HEK293 (cell line): ENCODE data around the gene IGSF11.
"Not testable (repeated sequence)": the region's sequence is repeated elsewhere in the genome, so short reads cannot be mapped to it uniquely, and the experiment has no call there.

Source experiments
- CTCF ChIA-PET: fragments of 350-600 bp; formaldehyde crosslinking; extraction: SDS; loops from one replicate; lab custom pipeline; 2021; ENCODE audit warnings: antibody characterized with exemption; lab: Yijun Ruan, JAX
- POLR2A ChIA-PET: fragments of 300-600 bp; formaldehyde crosslinking; extraction: SDS; loops from one replicate; lab custom pipeline; 2020; ENCODE audit warnings: antibody characterized with exemption, inconsistent platforms; lab: Yijun Ruan, JAX
- H3K27ac ChIP-seq: fragments of 200-500 bp; sonication (Bioruptor generic); 2 replicates; pipeline ENCODE4 v1.5.1; 2014; ENCODE audit warnings: low read depth, low read length, control low read depth, inconsistent platforms; ENCODE audit errors: extremely low read depth
- H3K36me3 ChIP-seq, 2 experiments: fragments of 200-500 bp in 1 of 2; sonication (Bioruptor generic) in 1 of 2; 1 replicate in 1 of 2; 2 replicates in 1 of 2; pipeline ENCODE4 v1.5.1; 2014 to 2017; ENCODE audit warnings: inconsistent platforms in 2 of 2, low read length in 2 of 2; ENCODE audit not compliant: control insufficient read depth in 2 of 2, insufficient read depth in 1 of 2
- H3K4me1 ChIP-seq: fragments of 200-500 bp; sonication (Bioruptor generic); 2 replicates; pipeline ENCODE4 v1.5.1; 2014; ENCODE audit warnings: mild to moderate bottlenecking, low read length, inconsistent platforms; ENCODE audit not compliant: control insufficient read depth, insufficient read depth
- H3K4me3 ChIP-seq: 2 replicates; pipeline ENCODE4 v1.5.1; 2011; ENCODE audit warnings: low read depth, mild to moderate bottlenecking, control low read depth, low read length, moderate library complexity
- H3K9me3 ChIP-seq: fragments of 200-500 bp; sonication (Bioruptor generic); 2 replicates; pipeline ENCODE4 v1.5.1; 2014; ENCODE audit warnings: low read depth, low read length, inconsistent platforms; ENCODE audit not compliant: control insufficient read depth, insufficient read depth
- BCL11A ChIP-seq: fragments of 450-650 bp; formaldehyde crosslinking; IDR thresholded peaks from 2 replicates; pipeline ENCODE4 v1.5.1; 2016; ENCODE audit warnings: low read depth, missing biosample characterization, missing genetic modification characterization
- KLF7 ChIP-seq: fragments of 450-650 bp; formaldehyde crosslinking; IDR thresholded peaks from 2 replicates; pipeline ENCODE4 v1.5.1; 2016; ENCODE audit warnings: missing biosample characterization, missing genetic modification characterization, borderline replicate concordance
- MZF1 ChIP-seq: fragments of 450-650 bp; formaldehyde crosslinking; IDR thresholded peaks from 2 replicates; pipeline ENCODE4 v1.5.1; 2017; ENCODE audit warnings: missing biosample characterization, missing genetic modification characterization, borderline replicate concordance
- SALL2 ChIP-seq: fragments of 450-650 bp; formaldehyde crosslinking; IDR thresholded peaks from 2 replicates; pipeline ENCODE4 v1.5.0; 2017; ENCODE audit warnings: missing biosample characterization, mild to moderate bottlenecking, missing genetic modification characterization, borderline replicate concordance
- SP3 ChIP-seq: fragments of 450-650 bp; formaldehyde crosslinking; IDR thresholded peaks from 2 replicates; pipeline ENCODE4 v1.5.1; 2016; ENCODE audit warnings: missing biosample characterization, missing genetic modification characterization
- ZBTB21 ChIP-seq: fragments of 450-650 bp; formaldehyde crosslinking; IDR thresholded peaks from 2 replicates; pipeline ENCODE4 v1.5.1; 2017; ENCODE audit warnings: missing biosample characterization, missing genetic modification characterization
- ZNF157 ChIP-seq: fragments of 450-650 bp; formaldehyde crosslinking; IDR thresholded peaks from 2 replicates; pipeline ENCODE4 v1.5.1; 2016; ENCODE audit warnings: missing biosample characterization, missing genetic modification characterization
- ZNF16 ChIP-seq: fragments of 450-650 bp; formaldehyde crosslinking; IDR thresholded peaks from 2 replicates; pipeline ENCODE4 v1.5.1; 2016; ENCODE audit warnings: low read depth, missing biosample characterization, missing genetic modification characterization
- ZNF19 ChIP-seq: fragments of 450-650 bp; formaldehyde crosslinking; IDR thresholded peaks from 2 replicates; pipeline ENCODE4; 2016; ENCODE audit warnings: missing biosample characterization, missing genetic modification characterization, low read depth
- ZNF202 ChIP-seq: fragments of 450-650 bp; formaldehyde crosslinking; IDR thresholded peaks from 2 replicates; pipeline ENCODE4 v1.5.1; 2016; ENCODE audit warnings: missing biosample characterization, missing genetic modification characterization, borderline replicate concordance
- ZNF221 ChIP-seq: fragments of 450-650 bp; formaldehyde crosslinking; IDR thresholded peaks from 2 replicates; pipeline ENCODE4 v1.5.1; 2017; ENCODE audit warnings: missing biosample characterization, missing genetic modification characterization, borderline replicate concordance
- ZNF23 ChIP-seq: fragments of 450-650 bp; formaldehyde crosslinking; IDR thresholded peaks from 2 replicates; pipeline ENCODE4 v1.5.1; 2016; ENCODE audit warnings: missing biosample characterization, missing genetic modification characterization, borderline replicate concordance
- ZNF274 ChIP-seq, 2 experiments: fragments of 200-500 bp in 1 of 2; fragments of 450-650 bp in 1 of 2; sonication (Bioruptor generic) in 1 of 2; formaldehyde crosslinking in 1 of 2; IDR thresholded peaks; 2 replicates each; pipeline versions ENCODE4 v1.5.1 to v1.6.1; 2014 to 2016; ENCODE audit warnings: borderline replicate concordance in 1 of 2, inconsistent platforms in 1 of 2, low read length in 1 of 2, missing biosample characterization in 1 of 2, missing genetic modification characterization in 1 of 2
- ZNF362 ChIP-seq: fragments of 450-650 bp; formaldehyde crosslinking; IDR thresholded peaks from 2 replicates; pipeline ENCODE4 v1.5.1; 2016; ENCODE audit warnings: missing biosample characterization, missing genetic modification characterization
- ZNF449 ChIP-seq: fragments of 450-650 bp; formaldehyde crosslinking; IDR thresholded peaks from 2 replicates; pipeline ENCODE4 v1.5.1; 2017; ENCODE audit warnings: missing biosample characterization, mild to moderate bottlenecking, missing genetic modification characterization, moderate library complexity
- ZNF514 ChIP-seq: fragments of 450-650 bp; formaldehyde crosslinking; IDR thresholded peaks from 2 replicates; pipeline ENCODE4 v1.5.1; 2016; ENCODE audit warnings: missing biosample characterization, missing genetic modification characterization
- ZNF549 ChIP-seq: fragments of 450-650 bp; IDR thresholded peaks from 2 replicates; pipeline ENCODE4 v1.5.1; 2018; ENCODE audit warnings: missing biosample characterization, missing genetic modification characterization, mild to moderate bottlenecking, inconsistent platforms, moderate library complexity
- ZNF560 ChIP-seq: fragments of 450-650 bp; formaldehyde crosslinking; IDR thresholded peaks from 2 replicates; pipeline ENCODE4 v1.5.1; 2017; ENCODE audit warnings: missing biosample characterization, missing genetic modification characterization, borderline replicate concordance
- ZNF580 ChIP-seq: fragments of 450-650 bp; formaldehyde crosslinking; IDR thresholded peaks from 2 replicates; pipeline ENCODE4 v1.5.1; 2016; ENCODE audit warnings: missing biosample characterization, missing genetic modification characterization
- ZNF600 ChIP-seq: fragments of 450-650 bp; formaldehyde crosslinking; IDR thresholded peaks from 2 replicates; pipeline ENCODE4 v1.5.1; 2016; ENCODE audit warnings: missing biosample characterization, missing genetic modification characterization
- ZNF776 ChIP-seq: fragments of 450-650 bp; formaldehyde crosslinking; IDR thresholded peaks from 2 replicates; pipeline ENCODE4 v1.5.0; 2017; ENCODE audit warnings: missing biosample characterization, missing genetic modification characterization, borderline replicate concordance
- ZSCAN16 ChIP-seq: fragments of 450-650 bp; formaldehyde crosslinking; IDR thresholded peaks from 2 replicates; pipeline ENCODE4 v1.5.1; 2016; ENCODE audit warnings: missing biosample characterization, missing genetic modification characterization
- ZSCAN30 ChIP-seq: fragments of 450-650 bp; IDR thresholded peaks from 2 replicates; pipeline ENCODE4 v1.5.1; 2018; ENCODE audit warnings: missing biosample characterization, mild to moderate bottlenecking, missing genetic modification characterization, moderate library complexity
- TF ChIP-seq, protein P1 (sequence below): fragments of 450-650 bp; formaldehyde crosslinking; IDR thresholded peaks from 2 replicates; pipeline ENCODE4 v1.5.1; 2017; ENCODE audit warnings: missing biosample characterization, missing genetic modification characterization
- TF ChIP-seq, protein P2 (sequence below): fragments of 450-650 bp; formaldehyde crosslinking; IDR thresholded peaks from 2 replicates; pipeline ENCODE4 v1.5.1; 2017; ENCODE audit warnings: missing biosample characterization, missing genetic modification characterization

The IGSF11 gene

DNA sequence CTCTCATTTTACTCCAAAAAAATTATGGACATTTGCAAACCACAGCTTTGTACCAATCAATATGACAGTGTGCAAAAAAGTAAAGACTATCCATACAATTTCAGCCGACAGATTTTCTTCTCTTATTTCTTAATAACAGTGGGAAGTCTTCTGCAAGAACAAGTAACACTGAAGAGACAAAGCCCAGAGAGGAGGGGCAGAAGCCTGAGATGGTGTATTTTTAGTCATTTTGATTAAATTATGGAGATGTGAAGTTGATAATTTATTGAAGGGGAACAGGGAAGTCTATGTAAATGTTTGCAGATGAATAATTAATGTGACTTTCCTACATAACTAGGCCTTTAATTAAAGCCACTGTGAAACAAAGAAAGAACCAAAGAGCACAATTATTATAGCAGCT, 45.7 kb upstream of the IGSF11 start (continued):
- TF ChIP-seq ZNF449 (tag by site-specific recombination): no peak
- TF ChIP-seq ZNF776 (tag by site-specific recombination): no peak
- no peak for TF ChIP-seq ZNF560 (tag by site-specific recombination)
- no peak for TF ChIP-seq ZNF202
- TF ChIP-seq ZNF362: no peak
- TF ChIP-seq SALL2 (tag by site-specific recombination): no peak
- no peak for TF ChIP-seq MZF1 (tag by site-specific recombination)
- TF ChIP-seq ZSCAN30 (tag by site-specific recombination): no peak
- no peak for TF ChIP-seq BCL11A (tag by site-specific recombination)
- TF ChIP-seq ZNF16 (tag by site-specific recombination): no peak

DNA sequence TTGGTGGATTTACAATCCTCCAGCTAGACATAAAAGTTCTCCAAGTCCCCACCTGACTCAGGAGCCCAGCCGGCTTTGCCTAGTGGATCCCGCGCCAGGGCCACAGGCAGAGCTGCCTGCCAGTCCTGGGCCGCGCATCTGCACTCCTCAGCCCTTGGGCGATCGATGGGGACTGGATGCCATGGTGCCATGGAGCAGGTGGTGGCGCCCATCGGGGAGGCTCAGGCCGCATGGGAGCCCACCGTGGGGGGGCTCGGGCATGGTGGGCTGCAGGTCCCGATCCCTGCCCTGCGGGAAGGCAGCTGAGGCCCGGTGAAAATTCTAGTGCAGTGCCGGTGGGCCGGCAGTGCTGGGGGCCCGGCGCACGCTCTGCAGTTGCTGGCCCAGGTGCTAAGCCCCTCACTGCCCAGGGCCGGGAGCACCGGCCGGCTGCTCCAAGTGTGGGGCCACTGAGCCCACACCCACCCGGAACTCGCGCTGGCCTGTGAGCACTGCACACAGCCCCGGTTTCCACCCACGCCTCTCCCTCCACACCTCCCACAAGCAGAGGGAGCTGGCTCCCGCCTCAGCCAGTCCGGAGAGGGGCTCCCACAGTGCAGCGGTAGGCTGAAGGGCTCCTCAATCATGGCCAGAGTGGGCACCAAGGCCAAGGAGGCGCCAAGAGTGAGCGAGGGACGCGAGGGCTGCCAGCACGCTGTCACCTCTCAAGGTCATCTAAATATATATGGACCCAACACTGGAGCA, 38.8 kb upstream of the IGSF11 start:
- POLR2A ChIA-PET: no interaction called here
- no peak for TF ChIP-seq ZNF449 (tag by site-specific recombination)
- no peak for TF ChIP-seq KLF7 (tag by site-specific recombination)
- TF ChIP-seq ZNF580 (tag by site-specific recombination): no peak
- TF ChIP-seq ZNF19 (tag by site-specific recombination): no peak
- no peak for TF ChIP-seq ZNF221 (tag by site-specific recombination)
- TF ChIP-seq, protein P1, sequence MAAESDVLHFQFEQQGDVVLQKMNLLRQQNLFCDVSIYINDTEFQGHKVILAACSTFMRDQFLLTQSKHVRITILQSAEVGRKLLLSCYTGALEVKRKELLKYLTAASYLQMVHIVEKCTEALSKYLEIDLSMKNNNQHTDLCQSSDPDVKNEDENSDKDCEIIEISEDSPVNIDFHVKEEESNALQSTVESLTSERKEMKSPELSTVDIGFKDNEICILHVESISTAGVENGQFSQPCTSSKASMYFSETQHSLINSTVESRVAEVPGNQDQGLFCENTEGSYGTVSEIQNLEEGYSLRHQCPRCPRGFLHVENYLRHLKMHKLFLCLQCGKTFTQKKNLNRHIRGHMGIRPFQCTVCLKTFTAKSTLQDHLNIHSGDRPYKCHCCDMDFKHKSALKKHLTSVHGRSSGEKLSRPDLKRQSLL (tag by site-specific recombination): no peak
- no peak for TF ChIP-seq ZSCAN16
- TF ChIP-seq ZNF549: no peak
- no peak for TF ChIP-seq ZNF514 (tag by site-specific recombination)
- no peak for TF ChIP-seq ZNF600 (tag by site-specific recombination)
- TF ChIP-seq ZNF157 (tag by site-specific recombination): no peak
- TF ChIP-seq ZNF274 (IDR thresholded peaks at IDR 0.05; ENCODE audit: low read length): no peak
- TF ChIP-seq ZNF274 (tag by site-specific recombination; IDR thresholded peaks at IDR 0.05; ENCODE audit: borderline replicate concordance): no peak
- TF ChIP-seq, protein P2, sequence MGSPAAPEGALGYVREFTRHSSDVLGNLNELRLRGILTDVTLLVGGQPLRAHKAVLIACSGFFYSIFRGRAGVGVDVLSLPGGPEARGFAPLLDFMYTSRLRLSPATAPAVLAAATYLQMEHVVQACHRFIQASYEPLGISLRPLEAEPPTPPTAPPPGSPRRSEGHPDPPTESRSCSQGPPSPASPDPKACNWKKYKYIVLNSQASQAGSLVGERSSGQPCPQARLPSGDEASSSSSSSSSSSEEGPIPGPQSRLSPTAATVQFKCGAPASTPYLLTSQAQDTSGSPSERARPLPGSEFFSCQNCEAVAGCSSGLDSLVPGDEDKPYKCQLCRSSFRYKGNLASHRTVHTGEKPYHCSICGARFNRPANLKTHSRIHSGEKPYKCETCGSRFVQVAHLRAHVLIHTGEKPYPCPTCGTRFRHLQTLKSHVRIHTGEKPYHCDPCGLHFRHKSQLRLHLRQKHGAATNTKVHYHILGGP: no peak
- no peak for TF ChIP-seq ZBTB21 (tag by site-specific recombination)
- TF ChIP-seq ZNF23 (tag by site-specific recombination): no peak
- no peak for TF ChIP-seq SP3 (tag by site-specific recombination)
- TF ChIP-seq, all 188 proteins: peak for 0
- Histone ChIP-seq H3K4me3 (no peak overlapping the region), H3K4me1 (no peaks in the 10 kb centered on the region), H3K36me3 (no peaks in the 10 kb centered on the region), H3K27ac (no peak overlapping the region), H3K9me3 (no peaks in the 10 kb centered on the region)
- CTCF ChIA-PET: no interaction called here

DNA sequence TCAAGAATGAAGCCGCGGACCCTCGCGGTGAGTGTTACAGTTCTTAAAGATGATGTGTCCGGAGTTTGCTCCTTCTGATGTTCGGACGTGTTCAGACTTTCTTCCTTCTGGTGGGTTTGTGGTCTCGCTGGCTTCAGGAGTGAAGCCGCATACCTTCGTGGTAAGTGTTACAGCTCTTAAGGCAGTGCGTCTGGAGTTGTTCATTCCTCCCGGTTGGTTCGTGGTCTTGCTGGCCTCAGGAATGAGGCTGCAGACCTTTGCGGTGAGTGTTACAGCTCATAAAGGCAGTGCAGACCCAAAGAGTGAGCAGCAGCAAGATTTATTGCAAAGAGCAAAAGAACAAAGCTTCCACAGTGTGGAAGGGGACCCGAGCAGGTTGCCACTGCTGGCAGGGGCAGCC, 37.8 kb upstream of the IGSF11 start:
- POLR2A ChIA-PET, CTCF ChIA-PET, H3K36me3 ChIP-seq, H3K27ac ChIP-seq, H3K4me3 ChIP-seq, H3K4me1 ChIP-seq, H3K9me3 ChIP-seq: not testable (repeated sequence)
